ENCODE data around the gene NOL4L.

Gene NOL4L

GRCh38 chr20:32574296-32575226 is 10.6 kb downstream of the NOL4L start:
- DNase-seq = peak; percentile 17

GRCh38 chr20:32573167-32573851 is 11.8 kb downstream of the NOL4L start:
- DNase-seq = no peak

GRCh38 chr20:32572271-32572968 is 12.7 kb downstream of the NOL4L start:
- no peak for DNase-seq

GRCh38 chr20:32571566-32571965 is 13.6 kb downstream of the NOL4L start:
- no peak for DNase-seq

GRCh38 chr20:32570401-32571190 is 14.5 kb downstream of the NOL4L start:
- no peak for DNase-seq

- no peak for DNase-seq
These were observed 15.5 kb downstream of the NOL4L start for GRCh38 chr20:32569380-32570305.

GRCh38 chr20:32569018-32569379 is 16.1 kb downstream of the NOL4L start:
- no peak for DNase-seq

GRCh38 chr20:32567384-32568178 is 17.6 kb downstream of the NOL4L start:
- no peak for DNase-seq

- no peak for DNase-seq
These were observed 18.5 kb downstream of the NOL4L start for GRCh38 chr20:32566379-32567374.

GRCh38 chr20:32565735-32566032 is 19.4 kb downstream of the NOL4L start:
- no peak for DNase-seq

- DNase-seq = no peak
These were observed 20.0 kb downstream of the NOL4L start for GRCh38 chr20:32564921-32565734.

- DNase-seq = no peak
These were observed 20.7 kb downstream of the NOL4L start for GRCh38 chr20:32564440-32564839.

- DNase-seq = no peak
These were observed 21.5 kb downstream of the NOL4L start for GRCh38 chr20:32563311-32564272.

GRCh38 chr20:32562495-32562911 is 22.6 kb downstream of the NOL4L start:
- no peak for DNase-seq

GRCh38 chr20:32560989-32561830 is 23.9 kb downstream of the NOL4L start:
- peak; percentile 77 for DNase-seq

- DNase-seq = no peak
These were observed 24.6 kb downstream of the NOL4L start for GRCh38 chr20:32560482-32560988.

Measured in DMS79 (cell line).